ENCODE data around the gene DAPK3.
"Not testable (repeated sequence)": the region's sequence is repeated elsewhere in the genome, so short reads cannot be mapped to it uniquely, and the experiment has no call there.

DAPK3 gene

GRCh38 chr19:3955688-3956087 lies 15.2 kb downstream of the DAPK3 start:
- no peak for DNase-seq (ENCODE audit: low read depth in 2 of 2, low spot score in 1 of 2)

- not testable (repeated sequence) for DNase-seq (ENCODE audit: low read depth in 2 of 2, low spot score in 1 of 2)
Observed at GRCh38 chr19:3955276-3955675, 15.6 kb downstream of the DAPK3 start.

GRCh38 chr19:3954107-3954506 lies 16.8 kb downstream of the DAPK3 start:
- no peak for DNase-seq (ENCODE audit: low read depth in 2 of 2, low spot score in 1 of 2)

- DNase-seq (ENCODE audit: low read depth in 2 of 2, low spot score in 1 of 2), result not testable (repeated sequence)
Observed at GRCh38 chr19:3952755-3953276, 18.1 kb downstream of the DAPK3 start.

GRCh38 chr19:3950871-3951861 lies 19.7 kb downstream of the DAPK3 start:
- DNase-seq (ENCODE audit: low read depth in 2 of 2, low spot score in 1 of 2), result no peak

GRCh38 chr19:3949997-3950859 lies 20.7 kb downstream of the DAPK3 start:
- no peak for DNase-seq (ENCODE audit: low read depth in 2 of 2, low spot score in 1 of 2)

GRCh38 chr19:3949294-3949693 lies 21.6 kb downstream of the DAPK3 start:
- no peak for DNase-seq (ENCODE audit: low read depth in 2 of 2, low spot score in 1 of 2)

- DNase-seq (ENCODE audit: low read depth in 2 of 2, low spot score in 1 of 2), result not testable (repeated sequence)
Observed at GRCh38 chr19:3947316-3947933, 23.5 kb downstream of the DAPK3 start.

- no peak for DNase-seq (ENCODE audit: low read depth in 2 of 2, low spot score in 1 of 2)
Observed at GRCh38 chr19:3945838-3946237, 25.1 kb downstream of the DAPK3 start.

- no peak for DNase-seq (ENCODE audit: low read depth in 2 of 2, low spot score in 1 of 2)
Observed at GRCh38 chr19:3944018-3944721, 26.7 kb downstream of the DAPK3 start.

- no peak for DNase-seq (ENCODE audit: low read depth in 2 of 2, low spot score in 1 of 2)
Observed at GRCh38 chr19:3942790-3943409, 28.0 kb downstream of the DAPK3 start.

GRCh38 chr19:3938300-3938950 lies 32.5 kb downstream of the DAPK3 start:
- DNase-seq (ENCODE audit: low read depth in 2 of 2, low spot score in 1 of 2), result not testable (repeated sequence)

- no peak for DNase-seq (ENCODE audit: low read depth in 2 of 2, low spot score in 1 of 2)
Observed at GRCh38 chr19:3936506-3937442, 34.1 kb downstream of the DAPK3 start.

- DNase-seq (ENCODE audit: low read depth in 2 of 2, low spot score in 1 of 2), result no peak
Observed at GRCh38 chr19:3932931-3933810, 37.7 kb downstream of the DAPK3 start, which contains the start of gene NMRK2. TSS of gene NMRK2 (plus strand) at chr19:3933069. CDS start at chr19:3933672, 603 bp downstream.

- no peak for DNase-seq (ENCODE audit: low read depth in 2 of 2, low spot score in 1 of 2)
Observed at GRCh38 chr19:3931041-3931440, 39.9 kb downstream of the DAPK3 start.

GRCh38 chr19:3923912-3924311 lies 47.0 kb downstream of the DAPK3 start:
- DNase-seq (ENCODE audit: low read depth in 2 of 2, low spot score in 1 of 2), result no peak

GRCh38 chr19:3923096-3923758 lies 47.7 kb downstream of the DAPK3 start:
- no peak for DNase-seq (ENCODE audit: low read depth in 2 of 2, low spot score in 1 of 2)

Data from stimulated activated CD8-positive, alpha-beta memory T cell treated with anti-CD3 and anti-CD28 coated beads, Interleukin-4, amount 100 ng/mL, for 1 hour (primary cell).